ENCODE data around the gene SIRT3.

Gene SIRT3

DNA sequence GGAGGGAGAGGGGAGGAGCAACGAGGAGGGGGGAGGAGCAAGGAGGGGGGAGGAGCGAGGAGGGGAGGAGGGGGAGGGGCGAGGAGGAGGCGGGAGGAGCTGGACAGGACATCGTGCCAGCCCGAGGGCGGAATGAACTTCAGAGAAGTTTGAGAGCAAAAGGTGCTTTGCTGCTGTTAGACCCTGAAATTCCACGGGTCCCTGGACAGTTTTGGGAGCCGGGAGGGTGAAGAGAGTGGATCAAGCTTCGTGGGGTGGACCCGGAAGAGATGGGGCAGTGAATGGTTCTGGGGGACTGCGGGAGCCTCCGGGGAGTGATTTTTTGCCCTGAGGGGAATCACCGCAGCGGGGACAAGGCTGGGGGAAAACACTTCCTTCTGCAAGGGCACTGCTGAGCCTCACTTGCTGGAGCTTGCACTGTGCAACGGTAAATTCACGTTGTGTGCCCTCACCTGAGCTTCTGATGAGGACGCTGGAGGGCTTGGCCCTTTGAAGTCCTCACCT, 31.4 kb upstream of the SIRT3 start:
- peaks cover 36% of the 10 kb centered on the region for H3K4me1 ChIP-seq (ENCODE audit: low read depth, poor library complexity, severe bottlenecking)
- no peaks in the 10 kb centered on the region for H3K27me3 ChIP-seq (ENCODE audit: insufficient read depth, low read depth)
- no peaks in the 10 kb centered on the region for H4K20me1 ChIP-seq (ENCODE audit: insufficient read depth)
- peak overlapping the region; percentile 15; the same call in 1 of the 2 replicates for H2AFZ ChIP-seq (ENCODE audit: low read depth)
- peak overlapping the region; percentile 100 for H3K4me2 ChIP-seq
- 0 out of 2 replicates have a peak, but pooled peaks cover 9% of the 10 kb centered on the region for H3K79me2 ChIP-seq (ENCODE audit: insufficient read depth, low read depth)
- no peak overlapping the region for H3K4me3 ChIP-seq (IDR thresholded peaks at IDR 0.05; ENCODE audit: insufficient read depth, low read depth, low read length)
- H3K27ac ChIP-seq, result peak overlapping the region; percentile 97
- H3K9ac ChIP-seq, result peak overlapping the region; percentile 85
- no peaks in the 10 kb centered on the region for H3K36me3 ChIP-seq (ENCODE audit: insufficient read depth)
- TF ChIP-seq, protein P1, sequence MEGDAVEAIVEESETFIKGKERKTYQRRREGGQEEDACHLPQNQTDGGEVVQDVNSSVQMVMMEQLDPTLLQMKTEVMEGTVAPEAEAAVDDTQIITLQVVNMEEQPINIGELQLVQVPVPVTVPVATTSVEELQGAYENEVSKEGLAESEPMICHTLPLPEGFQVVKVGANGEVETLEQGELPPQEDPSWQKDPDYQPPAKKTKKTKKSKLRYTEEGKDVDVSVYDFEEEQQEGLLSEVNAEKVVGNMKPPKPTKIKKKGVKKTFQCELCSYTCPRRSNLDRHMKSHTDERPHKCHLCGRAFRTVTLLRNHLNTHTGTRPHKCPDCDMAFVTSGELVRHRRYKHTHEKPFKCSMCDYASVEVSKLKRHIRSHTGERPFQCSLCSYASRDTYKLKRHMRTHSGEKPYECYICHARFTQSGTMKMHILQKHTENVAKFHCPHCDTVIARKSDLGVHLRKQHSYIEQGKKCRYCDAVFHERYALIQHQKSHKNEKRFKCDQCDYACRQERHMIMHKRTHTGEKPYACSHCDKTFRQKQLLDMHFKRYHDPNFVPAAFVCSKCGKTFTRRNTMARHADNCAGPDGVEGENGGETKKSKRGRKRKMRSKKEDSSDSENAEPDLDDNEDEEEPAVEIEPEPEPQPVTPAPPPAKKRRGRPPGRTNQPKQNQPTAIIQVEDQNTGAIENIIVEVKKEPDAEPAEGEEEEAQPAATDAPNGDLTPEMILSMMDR (conservative IDR thresholded peaks at IDR 0.05; ENCODE audit: low read depth, low read length), result no peak

DNA sequence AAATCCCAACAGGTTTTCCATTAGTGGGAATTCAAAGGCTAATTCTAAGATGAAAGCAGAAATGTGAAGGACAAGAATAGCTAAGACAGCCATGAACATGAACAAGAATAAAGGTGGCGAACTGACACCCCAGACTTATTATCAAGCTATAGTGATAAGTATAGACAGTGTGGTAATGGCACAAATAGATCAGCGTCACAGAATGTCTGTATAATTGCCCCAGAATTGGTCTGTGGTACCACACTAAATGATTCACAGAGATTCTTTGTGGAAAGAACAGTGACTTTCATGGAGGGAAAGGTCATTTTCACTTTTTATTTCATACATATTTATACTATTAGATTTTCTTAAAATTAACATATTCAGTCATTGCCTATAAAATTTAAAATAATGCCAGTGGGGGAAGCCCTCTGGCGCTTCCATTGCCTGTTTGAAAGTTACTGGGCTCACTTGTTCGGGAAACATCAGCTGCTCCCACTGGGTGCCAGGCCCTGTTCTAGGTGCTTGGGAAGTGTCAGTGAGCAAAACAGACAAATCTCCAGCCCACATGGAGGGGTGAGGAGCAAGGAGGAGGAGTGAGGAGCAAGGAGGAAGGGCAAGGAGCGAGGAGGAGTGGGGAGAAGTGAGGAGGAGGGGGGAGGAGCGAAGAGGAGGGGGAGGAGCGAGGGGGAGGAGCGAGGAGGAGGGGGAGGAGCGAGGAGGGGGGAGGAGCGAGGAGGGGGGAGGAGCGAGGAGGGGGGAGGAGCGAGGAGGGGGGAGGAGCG, 30.7 kb upstream of the SIRT3 start:
- TF ChIP-seq, protein P1 (conservative IDR thresholded peaks at IDR 0.05; ENCODE audit: low read depth, low read length), result no peak
- Histone ChIP-seq H3K9ac (no peak overlapping the region), H4K20me1 (ENCODE audit: insufficient read depth) (no peaks in the 10 kb centered on the region), H3K79me2 (ENCODE audit: insufficient read depth, low read depth) (0 out of 2 replicates have a peak, but pooled peaks cover 9% of the 10 kb centered on the region), H3K4me2 (peak overlapping the region; percentile 55), H3K36me3 (ENCODE audit: insufficient read depth) (no peaks in the 10 kb centered on the region), H3K27me3 (ENCODE audit: insufficient read depth, low read depth) (no peaks in the 10 kb centered on the region), H3K4me3 (IDR thresholded peaks at IDR 0.05; ENCODE audit: insufficient read depth, low read depth, low read length) (no peak overlapping the region), H3K27ac (no peak overlapping the region), H2AFZ (ENCODE audit: low read depth) (0 out of 2 replicates have a peak overlapping the region, but pooled peaks have one; percentile 25), H3K4me1 (ENCODE audit: low read depth, poor library complexity, severe bottlenecking) (peaks cover 36% of the 10 kb centered on the region)

DNA sequence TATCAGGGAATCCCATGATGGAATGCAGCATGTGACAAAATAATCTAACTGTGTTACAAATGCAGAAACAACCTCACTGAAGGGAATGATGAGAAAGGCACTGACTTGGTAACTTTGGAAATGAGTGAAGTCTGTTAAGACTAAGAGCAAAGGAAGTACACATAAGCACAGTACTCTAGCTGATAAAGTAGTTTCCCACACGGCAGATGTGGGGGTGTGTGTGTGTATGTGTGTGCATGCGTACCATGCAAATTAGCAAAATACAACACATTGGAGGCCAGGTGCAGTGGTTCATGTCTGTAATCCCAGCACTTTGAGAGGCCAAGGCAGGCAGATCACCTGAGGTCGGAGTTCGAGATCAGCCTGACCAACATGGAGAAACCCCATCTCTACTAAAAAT, 25.5 kb upstream of the SIRT3 start:
- Histone ChIP-seq H3K9ac (no peak overlapping the region), H3K27me3 (ENCODE audit: insufficient read depth, low read depth) (no peaks in the 10 kb centered on the region), H4K20me1 (ENCODE audit: insufficient read depth) (no peaks in the 10 kb centered on the region), H3K4me3 (IDR thresholded peaks at IDR 0.05; ENCODE audit: insufficient read depth, low read depth, low read length) (no peak overlapping the region), H3K79me2 (ENCODE audit: insufficient read depth, low read depth) (no peaks in the 10 kb centered on the region), H3K27ac (no peak overlapping the region), H2AFZ (ENCODE audit: low read depth) (no peak overlapping the region), H3K36me3 (ENCODE audit: insufficient read depth) (no peaks in the 10 kb centered on the region), H3K4me2 (no peak overlapping the region), H3K4me1 (ENCODE audit: low read depth, poor library complexity, severe bottlenecking) (peaks cover 14% of the 10 kb centered on the region)
- TF ChIP-seq, protein P1 (conservative IDR thresholded peaks at IDR 0.05; ENCODE audit: low read depth, low read length), result no peak

DNA sequence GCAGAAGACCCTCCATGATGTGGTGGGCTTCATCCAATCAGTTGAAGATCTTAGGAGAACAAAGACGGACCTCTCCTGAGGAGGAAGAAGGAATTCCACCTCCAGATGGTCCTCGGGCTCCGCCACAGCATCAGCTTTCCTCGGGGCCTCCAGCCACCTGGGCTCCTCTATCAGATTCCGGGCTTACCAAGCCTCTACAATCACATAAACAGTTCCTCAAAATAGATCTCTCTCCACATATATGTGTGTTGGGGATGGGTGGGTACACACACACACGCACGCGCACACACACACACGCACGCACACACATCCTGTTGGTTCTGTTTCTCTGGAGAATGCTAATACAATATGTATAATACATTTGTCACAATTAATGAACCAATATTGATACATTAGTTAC, 23.3 kb upstream of the SIRT3 start:
- no peak overlapping the region for H3K27ac ChIP-seq
- peaks cover 7% of the 10 kb centered on the region for H3K4me1 ChIP-seq (ENCODE audit: low read depth, poor library complexity, severe bottlenecking)
- no peak overlapping the region for H3K4me3 ChIP-seq (IDR thresholded peaks at IDR 0.05; ENCODE audit: insufficient read depth, low read depth, low read length)
- no peak overlapping the region for H3K9ac ChIP-seq
- TF ChIP-seq, protein P1 (conservative IDR thresholded peaks at IDR 0.05; ENCODE audit: low read depth, low read length), result no peak
- no peaks in the 10 kb centered on the region for H3K79me2 ChIP-seq (ENCODE audit: insufficient read depth, low read depth)
- no peaks in the 10 kb centered on the region for H3K36me3 ChIP-seq (ENCODE audit: insufficient read depth)
- no peak overlapping the region for H3K4me2 ChIP-seq
- H3K27me3 ChIP-seq (ENCODE audit: insufficient read depth, low read depth), result no peaks in the 10 kb centered on the region
- no peaks in the 10 kb centered on the region for H4K20me1 ChIP-seq (ENCODE audit: insufficient read depth)
- no peak overlapping the region for H2AFZ ChIP-seq (ENCODE audit: low read depth)
